ENCODE measurements around the gene SPECC1L.

SPECC1L gene

GRCh38 chr22:24409707-24410106, 139.1 kb downstream of the SPECC1L start:
- H3K18ac ChIP-seq (ENCODE audit: low read length): no peak overlapping the region
- H3K4me2 ChIP-seq (ENCODE audit: low read length): no peak overlapping the region
- H3K4me3 ChIP-seq (ENCODE audit: low read depth, low read length): no peak overlapping the region
- no peak overlapping the region for H2BK12ac ChIP-seq (ENCODE audit: low read length)
- no peak overlapping the region for H2AK5ac ChIP-seq (ENCODE audit: low read length)
- WGBS (ENCODE audit: extremely low coverage, insufficient coverage, insufficient read length): no CpG with 5 or more reads among the region's 9 CpGs
- H3K27ac ChIP-seq (ENCODE audit: low read depth, low read length): no peak overlapping the region
- peaks cover 28 to 38% of the 10 kb centered on the region in 2 experiments for H3K36me3 ChIP-seq (ENCODE audit: control insufficient read depth in 1 of 2, insufficient read depth in 2 of 2, low read length in 2 of 2)
- DNase-seq: no peak
- H2BK120ac ChIP-seq (ENCODE audit: insufficient read depth, low read length, poor library complexity): no peak overlapping the region
- H4K12ac ChIP-seq (ENCODE audit: low read depth, low read length): no peak overlapping the region
- H4K91ac ChIP-seq (ENCODE audit: low read depth, low read length): no peak overlapping the region
- H3K23ac ChIP-seq (ENCODE audit: low read length): no peak overlapping the region
- no peak overlapping the region for H2AFZ ChIP-seq (ENCODE audit: insufficient read depth, low read length, poor library complexity)
- H3K9me3 ChIP-seq (ENCODE audit: insufficient read depth, low read depth, low read length): peaks cover 1% of the 10 kb centered on the region
- no peaks in the 10 kb centered on the region for H3K79me1 ChIP-seq (ENCODE audit: low read length)
- no peaks in the 10 kb centered on the region for H3K79me2 ChIP-seq (ENCODE audit: control insufficient read depth, insufficient read depth, low read length, poor library complexity)
- H2BK5ac ChIP-seq (ENCODE audit: low read depth, low read length, poor library complexity): no peak overlapping the region
- no peak overlapping the region for H4K8ac ChIP-seq (ENCODE audit: low read depth, low read length)
- no peaks in the 10 kb centered on the region for H3K27me3 ChIP-seq (ENCODE audit: insufficient read depth, low read length)
- no peak overlapping the region for H3K14ac ChIP-seq (ENCODE audit: low read length)
- no peak overlapping the region for H3K9ac ChIP-seq (ENCODE audit: low read length)
- H3K4me1 ChIP-seq (ENCODE audit: control insufficient read depth in 1 of 2, insufficient read depth in 2 of 2, low read length in 2 of 2): peaks cover 12 to 19% of the 10 kb centered on the region in 2 experiments
- no peak overlapping the region for H3K4ac ChIP-seq (ENCODE audit: low read depth, low read length)

- no CpG with 5 or more reads among the region's 8 CpGs for WGBS (ENCODE audit: extremely low coverage, insufficient coverage, insufficient read length)
- DNase-seq: no peak
These were observed 139.7 kb downstream of the SPECC1L start for GRCh38 chr22:24410110-24410856.

GRCh38 chr22:24411256-24412004, 140.8 kb downstream of the SPECC1L start:
- H2BK5ac ChIP-seq (ENCODE audit: low read depth, low read length, poor library complexity): no peak overlapping the region
- no peaks in the 10 kb centered on the region for H3K27me3 ChIP-seq (ENCODE audit: insufficient read depth, low read length)
- no peak overlapping the region for H3K23ac ChIP-seq (ENCODE audit: low read length)
- no peak overlapping the region for H3K27ac ChIP-seq (ENCODE audit: low read depth, low read length)
- H4K12ac ChIP-seq (ENCODE audit: low read depth, low read length): no peak overlapping the region
- H3K4me2 ChIP-seq (ENCODE audit: low read length): no peak overlapping the region
- no peak for DNase-seq
- H3K14ac ChIP-seq (ENCODE audit: low read length): no peak overlapping the region
- peaks cover 32 to 48% of the 10 kb centered on the region in 2 experiments for H3K36me3 ChIP-seq (ENCODE audit: control insufficient read depth in 1 of 2, insufficient read depth in 2 of 2, low read length in 2 of 2)
- H3K18ac ChIP-seq (ENCODE audit: low read length): no peak overlapping the region
- H4K8ac ChIP-seq (ENCODE audit: low read depth, low read length): no peak overlapping the region
- no peak overlapping the region for H4K91ac ChIP-seq (ENCODE audit: low read depth, low read length)
- no peak overlapping the region for H3K4ac ChIP-seq (ENCODE audit: low read depth, low read length)
- no peaks in the 10 kb centered on the region for H3K79me2 ChIP-seq (ENCODE audit: control insufficient read depth, insufficient read depth, low read length, poor library complexity)
- no peak overlapping the region for H2AK5ac ChIP-seq (ENCODE audit: low read length)
- no CpG with 5 or more reads among the region's 10 CpGs for WGBS (ENCODE audit: extremely low coverage, insufficient coverage, insufficient read length)
- no peak overlapping the region for H3K9ac ChIP-seq (ENCODE audit: low read length)
- H3K4me1 ChIP-seq (ENCODE audit: control insufficient read depth in 1 of 2, insufficient read depth in 2 of 2, low read length in 2 of 2): peaks cover 8 to 14% of the 10 kb centered on the region in 2 experiments
- no peak overlapping the region for H2BK12ac ChIP-seq (ENCODE audit: low read length)
- no peak overlapping the region for H2BK120ac ChIP-seq (ENCODE audit: insufficient read depth, low read length, poor library complexity)
- H3K4me3 ChIP-seq (ENCODE audit: low read depth, low read length): no peak overlapping the region
- no peak overlapping the region for H2AFZ ChIP-seq (ENCODE audit: insufficient read depth, low read length, poor library complexity)
- no peaks in the 10 kb centered on the region for H3K79me1 ChIP-seq (ENCODE audit: low read length)
- peaks cover 1% of the 10 kb centered on the region for H3K9me3 ChIP-seq (ENCODE audit: insufficient read depth, low read depth, low read length)

More at GRCh38 chr22:24410110-24410856, 139.7 kb downstream of the SPECC1L start:
- Histone ChIP-seq H3K27ac (ENCODE audit: low read depth, low read length) (no peak overlapping the region), H3K4me3 (ENCODE audit: low read depth, low read length) (no peak overlapping the region), H2AK5ac (ENCODE audit: low read length) (no peak overlapping the region), H3K14ac (ENCODE audit: low read length) (no peak overlapping the region), H3K4me2 (ENCODE audit: low read length) (no peak overlapping the region), H3K18ac (ENCODE audit: low read length) (no peak overlapping the region), H2AFZ (ENCODE audit: insufficient read depth, low read length, poor library complexity) (no peak overlapping the region), H4K12ac (ENCODE audit: low read depth, low read length) (no peak overlapping the region), H2BK5ac (ENCODE audit: low read depth, low read length, poor library complexity) (no peak overlapping the region), H3K79me1 (ENCODE audit: low read length) (no peaks in the 10 kb centered on the region), H4K8ac (ENCODE audit: low read depth, low read length) (no peak overlapping the region), H3K9me3 (ENCODE audit: insufficient read depth, low read depth, low read length) (peaks cover 1% of the 10 kb centered on the region), H4K91ac (ENCODE audit: low read depth, low read length) (no peak overlapping the region), H2BK120ac (ENCODE audit: insufficient read depth, low read length, poor library complexity) (no peak overlapping the region), H3K4ac (ENCODE audit: low read depth, low read length) (no peak overlapping the region), H3K9ac (ENCODE audit: low read length) (no peak overlapping the region), H3K4me1 (ENCODE audit: control insufficient read depth in 1 of 2, insufficient read depth in 2 of 2, low read length in 2 of 2) (peaks cover 12 to 19% of the 10 kb centered on the region in 2 experiments), H3K23ac (ENCODE audit: low read length) (no peak overlapping the region), H3K79me2 (ENCODE audit: control insufficient read depth, insufficient read depth, low read length, poor library complexity) (no peaks in the 10 kb centered on the region), H3K27me3 (ENCODE audit: insufficient read depth, low read length) (no peaks in the 10 kb centered on the region), H2BK12ac (ENCODE audit: low read length) (no peak overlapping the region), H3K36me3 (ENCODE audit: control insufficient read depth in 1 of 2, insufficient read depth in 2 of 2, low read length in 2 of 2) (peaks cover 27 to 38% of the 10 kb centered on the region in 2 experiments)

- Histone ChIP-seq H3K27me3 (ENCODE audit: insufficient read depth, low read length) (no peaks in the 10 kb centered on the region), H2BK5ac (ENCODE audit: low read depth, low read length, poor library complexity) (no peak overlapping the region), H4K8ac (ENCODE audit: low read depth, low read length) (no peak overlapping the region), H2BK120ac (ENCODE audit: insufficient read depth, low read length, poor library complexity) (no peak overlapping the region), H2AK5ac (ENCODE audit: low read length) (no peak overlapping the region), H3K4me1 (ENCODE audit: control insufficient read depth in 1 of 2, insufficient read depth in 2 of 2, low read length in 2 of 2) (peaks cover 1 to 7% of the 10 kb centered on the region in 2 experiments), H3K14ac (ENCODE audit: low read length) (no peak overlapping the region), H3K36me3 (ENCODE audit: control insufficient read depth in 1 of 2, insufficient read depth in 2 of 2, low read length in 2 of 2) (peaks cover 35 to 54% of the 10 kb centered on the region in 2 experiments), H3K79me1 (ENCODE audit: low read length) (no peaks in the 10 kb centered on the region), H2BK12ac (ENCODE audit: low read length) (no peak overlapping the region), H4K12ac (ENCODE audit: low read depth, low read length) (no peak overlapping the region), H3K4me2 (ENCODE audit: low read length) (no peak overlapping the region), H4K91ac (ENCODE audit: low read depth, low read length) (no peak overlapping the region), H3K18ac (ENCODE audit: low read length) (no peak overlapping the region), H3K4me3 (ENCODE audit: low read depth, low read length) (no peak overlapping the region), H3K23ac (ENCODE audit: low read length) (no peak overlapping the region), H3K79me2 (ENCODE audit: control insufficient read depth, insufficient read depth, low read length, poor library complexity) (no peaks in the 10 kb centered on the region), H3K9me3 (ENCODE audit: insufficient read depth, low read depth, low read length) (peaks cover 1% of the 10 kb centered on the region), H3K27ac (ENCODE audit: low read depth, low read length) (no peak overlapping the region), H3K4ac (ENCODE audit: low read depth, low read length) (no peak overlapping the region), H3K9ac (ENCODE audit: low read length) (no peak overlapping the region), H2AFZ (ENCODE audit: insufficient read depth, low read length, poor library complexity) (no peak overlapping the region)
- no peak for DNase-seq
- no CpG with 5 or more reads among the region's 7 CpGs for WGBS (ENCODE audit: extremely low coverage, insufficient coverage, insufficient read length)
These were observed 141.6 kb downstream of the SPECC1L start for GRCh38 chr22:24412274-24412673.

Data from trophoblast cell (in vitro differentiated cells and primary cell).